AG09319 (cell line): ENCODE results near the gene S100PBP.
"Not testable (repeated sequence)": the region's sequence is repeated elsewhere in the genome, so short reads cannot be mapped to it uniquely, and the experiment has no call there.

Source experiments
- DNase-seq: peaks from one replicate; pipeline ENCODE4 v3.0.0-alpha.2; 2010; ENCODE audit warnings: low read depth; ENCODE audit errors: extremely low read depth
- CTCF ChIP-seq: IDR thresholded peaks from 2 replicates; pipeline ENCODE4 v1.5.1; 2011; ENCODE audit warnings: low read depth, mild to moderate bottlenecking, inconsistent platforms, low read length, moderate library complexity

The S100PBP gene

GRCh38 chr1:32791881-32792280 is 25.6 kb upstream of the S100PBP start:
- DNase-seq = no peak
- TF ChIP-seq CTCF = no peak

GRCh38 chr1:32795763-32796162 is 21.7 kb upstream of the S100PBP start:
- DNase-seq = not testable (repeated sequence)

GRCh38 chr1:32797456-32797855 is 20.0 kb upstream of the S100PBP start:
- no peak for DNase-seq

GRCh38 chr1:32798191-32798590 is 19.3 kb upstream of the S100PBP start:
- no peak for TF ChIP-seq CTCF
- DNase-seq = no peak

More at GRCh38 chr1:32797456-32797855, 20.0 kb upstream of the S100PBP start:
- no peak for TF ChIP-seq CTCF

- TF ChIP-seq CTCF = no peak
- DNase-seq = no peak
These were observed 18.6 kb upstream of the S100PBP start for GRCh38 chr1:32798679-32799416.

DNA sequence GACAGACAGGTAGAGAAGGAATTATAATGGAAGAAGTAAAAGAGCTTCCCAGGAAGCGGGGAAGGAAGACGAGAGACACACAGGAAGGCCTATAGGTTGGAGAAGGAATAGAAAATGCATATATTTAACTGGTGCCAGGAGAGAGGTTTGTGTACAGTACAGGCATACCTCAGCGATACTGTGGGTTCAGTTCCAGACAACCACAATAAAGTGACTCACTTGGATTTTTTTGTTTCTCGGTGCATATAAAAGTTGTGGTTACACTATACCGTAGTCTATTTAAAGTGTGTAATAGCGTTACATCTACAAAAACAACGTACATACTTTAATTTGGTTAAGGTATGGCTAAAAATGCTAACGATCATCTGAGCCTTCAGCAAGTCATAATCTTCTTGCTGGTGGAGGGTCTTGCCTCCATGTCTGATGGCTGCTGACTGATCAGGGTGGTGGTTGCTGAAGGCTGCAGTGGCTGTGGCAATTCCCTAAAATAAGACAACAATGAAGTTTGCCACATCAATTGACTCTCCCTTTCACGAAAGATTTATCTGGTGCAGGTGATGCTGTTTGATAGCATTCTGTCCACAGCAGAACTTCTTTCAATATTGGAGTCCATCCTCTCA is 16.2 kb upstream of the S100PBP start:
- no peak for TF ChIP-seq CTCF
- no peak for DNase-seq

- DNase-seq = not testable (repeated sequence)
These were observed 13.0 kb upstream of the S100PBP start for GRCh38 chr1:32804460-32804859.

- TF ChIP-seq CTCF = no peak
- DNase-seq = no peak
These were observed 11.2 kb upstream of the S100PBP start for GRCh38 chr1:32806290-32806689.
